ENCODE measurements around the gene ECT2L. TPM values are rescaled to one million over a fixed set of nuclear protein-coding genes. Genes with fewer than 3 reads are reported as not detected.

Gene ECT2L
- total RNA-seq, 4 donors from 2014 or later = 0.44 to 0.51 TPM; not detected in 2

DNA sequence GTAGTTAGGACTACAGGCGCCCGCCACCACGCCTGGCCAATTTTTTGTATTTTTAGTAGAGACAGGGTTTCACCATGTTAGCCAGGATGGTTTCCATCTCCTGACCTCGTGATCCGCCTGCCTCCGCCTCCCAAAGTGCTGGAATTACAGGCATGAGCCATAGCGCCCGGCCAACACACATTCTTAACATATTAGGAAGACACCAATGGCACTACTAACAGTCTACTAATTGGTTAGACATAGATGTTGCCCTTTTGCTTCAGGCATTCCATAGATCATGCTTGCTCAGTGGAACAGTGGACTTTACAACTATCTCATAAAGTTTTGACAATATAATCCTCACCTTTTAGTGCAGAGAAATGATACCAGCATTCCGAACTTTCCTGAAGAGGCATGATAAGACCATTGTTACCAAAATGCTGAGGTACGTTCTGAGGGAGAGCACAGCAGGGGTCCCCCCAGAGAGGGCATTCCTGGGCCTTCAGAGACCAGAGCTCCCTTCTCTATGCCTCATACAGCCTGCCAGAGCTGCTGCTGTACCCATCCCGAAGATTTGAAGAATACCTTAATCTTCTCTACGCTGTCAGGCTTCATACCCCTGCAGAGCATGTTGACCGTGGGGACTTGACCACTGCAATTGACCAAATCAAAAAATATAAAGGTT, 89.4 kb downstream of the ECT2L start:
- TF ChIP-seq, protein P1, sequence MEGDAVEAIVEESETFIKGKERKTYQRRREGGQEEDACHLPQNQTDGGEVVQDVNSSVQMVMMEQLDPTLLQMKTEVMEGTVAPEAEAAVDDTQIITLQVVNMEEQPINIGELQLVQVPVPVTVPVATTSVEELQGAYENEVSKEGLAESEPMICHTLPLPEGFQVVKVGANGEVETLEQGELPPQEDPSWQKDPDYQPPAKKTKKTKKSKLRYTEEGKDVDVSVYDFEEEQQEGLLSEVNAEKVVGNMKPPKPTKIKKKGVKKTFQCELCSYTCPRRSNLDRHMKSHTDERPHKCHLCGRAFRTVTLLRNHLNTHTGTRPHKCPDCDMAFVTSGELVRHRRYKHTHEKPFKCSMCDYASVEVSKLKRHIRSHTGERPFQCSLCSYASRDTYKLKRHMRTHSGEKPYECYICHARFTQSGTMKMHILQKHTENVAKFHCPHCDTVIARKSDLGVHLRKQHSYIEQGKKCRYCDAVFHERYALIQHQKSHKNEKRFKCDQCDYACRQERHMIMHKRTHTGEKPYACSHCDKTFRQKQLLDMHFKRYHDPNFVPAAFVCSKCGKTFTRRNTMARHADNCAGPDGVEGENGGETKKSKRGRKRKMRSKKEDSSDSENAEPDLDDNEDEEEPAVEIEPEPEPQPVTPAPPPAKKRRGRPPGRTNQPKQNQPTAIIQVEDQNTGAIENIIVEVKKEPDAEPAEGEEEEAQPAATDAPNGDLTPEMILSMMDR (IDR thresholded peaks at IDR 0.05; ENCODE audit: low read depth) = no peak

DNA sequence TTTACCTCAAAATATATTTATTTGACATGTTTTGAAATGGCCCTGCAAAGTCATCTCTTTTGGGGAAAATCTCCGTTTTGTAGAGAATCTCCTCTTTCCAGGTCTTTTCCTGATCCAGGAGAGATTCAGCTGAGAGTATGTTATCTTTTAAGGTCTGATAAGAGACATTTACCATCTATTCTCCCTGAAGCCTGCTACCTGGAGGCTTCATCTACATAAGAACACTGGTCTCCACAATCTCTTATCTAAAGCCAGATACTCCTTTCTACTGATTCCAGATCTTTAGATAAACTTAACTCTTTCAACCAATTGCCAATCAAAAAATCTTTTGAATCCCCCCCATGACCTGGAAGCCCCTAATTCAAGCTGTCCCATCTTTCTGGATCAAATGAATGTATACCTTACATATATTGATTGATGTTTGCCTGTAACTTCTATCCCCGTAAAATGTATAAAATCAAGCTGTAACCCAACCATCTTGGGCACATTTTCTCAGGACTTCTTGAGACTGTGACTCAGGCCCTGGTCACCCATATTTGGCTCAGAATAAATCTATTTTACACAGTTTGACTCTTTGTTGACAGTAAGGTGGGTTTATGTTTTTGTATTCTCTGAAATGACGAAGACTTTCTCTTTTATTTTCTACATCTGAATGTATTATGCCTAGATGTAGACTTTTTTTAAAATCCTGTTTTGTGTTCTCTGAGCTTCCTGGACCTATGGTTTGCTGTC, 95.5 kb downstream of the ECT2L start:
- TF ChIP-seq, protein P1 (IDR thresholded peaks at IDR 0.05; ENCODE audit: low read depth) = no peak

DNA sequence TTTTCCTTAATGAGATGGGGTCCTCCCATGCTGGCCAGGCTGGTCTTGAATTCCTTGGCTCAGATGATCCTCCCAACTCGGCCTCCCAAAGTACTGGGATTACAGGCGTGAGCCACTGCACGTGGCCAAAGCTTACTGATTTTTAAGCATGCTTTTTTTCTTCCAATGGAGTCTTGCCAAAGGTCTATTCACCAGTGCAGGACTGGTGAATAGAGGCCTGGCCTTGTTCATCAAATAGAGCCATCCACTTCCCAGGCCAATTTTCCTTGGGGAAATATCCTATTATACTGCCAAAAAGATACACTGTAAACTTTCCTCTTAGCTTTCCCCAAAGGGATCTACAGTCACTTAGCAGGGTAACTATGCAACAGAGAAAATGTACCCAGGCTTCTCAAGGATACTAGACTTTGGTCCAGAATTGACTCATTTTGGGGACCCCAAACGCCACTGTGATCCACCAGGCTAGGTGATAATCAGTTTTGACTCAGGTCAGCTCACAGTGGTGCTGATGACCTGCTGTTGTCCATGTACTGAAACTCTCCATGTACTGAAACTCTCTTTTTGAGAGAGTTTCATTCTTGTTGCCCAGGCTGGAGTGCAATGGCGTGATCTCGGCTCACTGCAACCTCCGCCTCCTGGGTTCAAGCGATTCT, 100.3 kb downstream of the ECT2L start:
- TF ChIP-seq, protein P1 (IDR thresholded peaks at IDR 0.05; ENCODE audit: low read depth) = no peak

DNA sequence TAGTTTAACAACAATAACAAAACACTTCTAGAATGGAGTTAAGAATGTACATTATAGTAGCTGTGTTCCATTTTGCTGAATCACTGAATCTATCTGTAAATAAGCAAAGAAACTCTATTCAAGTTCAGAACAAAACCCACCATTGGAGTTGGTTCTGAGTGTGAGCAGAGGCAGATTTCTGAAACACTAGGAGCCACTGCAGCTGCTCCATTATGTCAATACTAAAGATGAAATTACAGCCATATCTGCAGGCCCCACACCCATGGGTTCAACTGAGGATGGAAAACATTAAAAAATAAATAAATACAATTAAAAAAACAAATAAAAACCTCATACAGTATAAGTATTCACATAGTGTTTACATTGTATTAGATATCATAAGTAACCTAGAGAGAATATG, 101.1 kb downstream of the ECT2L start:
- TF ChIP-seq, protein P1 (IDR thresholded peaks at IDR 0.05; ENCODE audit: low read depth) = no peak

DNA sequence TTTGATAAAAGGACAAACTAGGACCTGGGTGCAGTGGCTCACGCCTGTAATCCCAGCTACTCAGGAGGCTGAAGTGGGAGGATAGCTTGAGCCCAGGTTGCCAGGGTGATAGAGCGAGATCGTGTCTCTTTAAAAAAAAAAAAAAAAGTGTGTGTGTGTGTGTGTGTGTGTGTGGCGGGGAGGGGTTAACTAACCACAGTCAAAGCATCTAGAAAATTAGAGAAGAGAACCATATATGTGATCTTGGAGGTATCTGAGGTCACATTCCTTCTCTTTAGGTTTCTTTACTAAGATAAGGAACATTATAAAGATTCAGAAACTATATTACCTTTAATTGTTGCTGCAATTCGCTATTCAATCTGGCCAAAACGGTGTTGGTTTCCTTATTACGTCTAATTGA, 111.3 kb downstream of the ECT2L start:
- TF ChIP-seq, protein P1 (IDR thresholded peaks at IDR 0.05; ENCODE audit: low read depth) = no peak

DNA sequence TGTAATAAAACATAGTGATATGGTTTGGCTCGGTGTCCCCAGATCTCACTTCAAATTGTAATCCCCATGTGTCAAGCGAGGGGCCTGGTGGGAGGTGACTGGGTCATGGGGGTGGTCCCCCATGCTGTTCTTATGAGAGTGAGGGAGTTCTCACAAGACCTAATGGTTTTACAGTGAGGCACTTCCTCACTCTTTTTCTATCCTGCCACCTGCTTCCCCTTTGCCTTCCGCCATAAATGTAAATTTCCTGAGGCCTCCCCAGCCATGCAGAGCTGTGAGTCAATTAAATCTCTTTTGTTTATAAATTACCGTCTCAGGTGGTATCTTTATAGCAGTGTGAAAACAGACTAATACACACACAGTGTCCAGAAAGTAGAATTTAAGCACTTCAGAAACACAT, 113.6 kb downstream of the ECT2L start:
- TF ChIP-seq, protein P1 (IDR thresholded peaks at IDR 0.05; ENCODE audit: low read depth) = no peak

DNA sequence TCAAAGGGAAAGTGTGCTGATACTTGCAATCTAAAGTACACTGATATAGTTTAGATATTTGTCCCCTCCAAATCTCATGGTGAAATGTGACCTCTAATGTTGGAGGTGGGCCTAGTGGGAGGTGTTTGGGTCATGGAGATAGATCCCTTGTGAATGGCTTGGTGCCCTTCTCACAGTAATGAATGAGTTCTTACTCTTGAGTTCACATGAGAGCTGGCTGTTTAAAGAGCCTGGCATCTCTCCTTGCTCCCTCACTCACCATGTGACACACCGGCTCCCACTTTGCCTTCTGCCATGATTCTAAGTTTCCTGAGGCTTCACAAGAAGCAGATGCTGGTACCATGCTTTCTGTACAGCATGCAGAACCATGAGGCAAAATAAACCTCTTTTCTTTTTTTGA, 114.1 kb downstream of the ECT2L start:
- TF ChIP-seq, protein P1 (IDR thresholded peaks at IDR 0.05; ENCODE audit: low read depth) = no peak
